Brain microvascular endothelial cell (primary cell): ENCODE results near the gene TWF1.

ENCODE experiments used
- DNase-seq: peaks from one replicate; pipeline ENCODE4 v3.0.0-alpha.2; 2020
- H3K27ac ChIP-seq: fragments of 250-450 bp; sonication (Bioruptor Pico); 2 replicates; pipeline ENCODE4 v1.5.1; 2020; ENCODE audit warnings: mild to moderate bottlenecking, moderate library complexity
- H3K27me3 ChIP-seq: fragments of 250-450 bp; sonication (Bioruptor Pico); replicated peaks from 2 replicates; pipeline ENCODE4 v1.5.1; 2020; ENCODE audit warnings: mild to moderate bottlenecking
- H3K36me3 ChIP-seq: fragments of 250-450 bp; sonication (Bioruptor Pico); replicated peaks from 2 replicates; pipeline ENCODE4 v1.5.1; 2020; ENCODE audit warnings: mild to moderate bottlenecking
- H3K4me3 ChIP-seq: 2 replicates; pipeline ENCODE4 v1.5.1; 2011; ENCODE audit warnings: low read depth, mild to moderate bottlenecking, control low read depth, low read length, moderate library complexity
- CTCF ChIP-seq: IDR thresholded peaks from 2 replicates; pipeline ENCODE4 v1.5.1; 2011; ENCODE audit warnings: low read depth, mild to moderate bottlenecking, moderate library complexity, low read length, control low read depth, inconsistent platforms; ENCODE audit errors: missing control alignments
- in situ Hi-C: cut with HindIII; loops from 2 replicates; pipeline ENCODE4 v1.10.0; 2017; ENCODE audit warnings: low sequenced_read_pairs, low pct_ligation_motif_present

TWF1 gene

GRCh38 chr12:43832463-43833168 is 26.5 kb upstream of the TWF1 start:
- in situ Hi-C loops: no loop called here
- no peak overlapping the region for H3K4me3 ChIP-seq
- H3K27me3 ChIP-seq: no peaks in the 10 kb centered on the region
- H3K36me3 ChIP-seq: no peaks in the 10 kb centered on the region
- no peak for TF ChIP-seq CTCF
- no peak overlapping the region for H3K27ac ChIP-seq
- DNase-seq: no peak

GRCh38 chr12:43827093-43827492 is 21.0 kb upstream of the TWF1 start:
- in situ Hi-C loops: no loop called here

GRCh38 chr12:43826681-43827080 is 20.6 kb upstream of the TWF1 start:
- Histone ChIP-seq H3K4me3 (no peak overlapping the region), H3K36me3 (no peaks in the 10 kb centered on the region), H3K27ac (no peak overlapping the region), H3K27me3 (no peaks in the 10 kb centered on the region)
- in situ Hi-C loops: no loop called here
- peak; percentile 33 for DNase-seq
- no peak for TF ChIP-seq CTCF

More at GRCh38 chr12:43827093-43827492, 21.0 kb upstream of the TWF1 start:
- H3K27me3 ChIP-seq: no peaks in the 10 kb centered on the region
- H3K36me3 ChIP-seq: no peaks in the 10 kb centered on the region
- H3K27ac ChIP-seq: no peak overlapping the region
- DNase-seq: no peak
- H3K4me3 ChIP-seq: no peak overlapping the region
- TF ChIP-seq CTCF: no peak

GRCh38 chr12:43824207-43824775 is 18.2 kb upstream of the TWF1 start:
- TF ChIP-seq CTCF: no peak
- in situ Hi-C loops: no loop called here
- no peak for DNase-seq
- H3K4me3 ChIP-seq: no peak overlapping the region
- no peak overlapping the region for H3K27ac ChIP-seq
- H3K27me3 ChIP-seq: no peaks in the 10 kb centered on the region
- no peaks in the 10 kb centered on the region for H3K36me3 ChIP-seq

GRCh38 chr12:43816168-43816567 is 10.1 kb upstream of the TWF1 start:
- no peaks in the 10 kb centered on the region for H3K27me3 ChIP-seq
- no peaks in the 10 kb centered on the region for H3K36me3 ChIP-seq
- H3K4me3 ChIP-seq: no peak overlapping the region
- H3K27ac ChIP-seq: no peak overlapping the region
- in situ Hi-C loops: no loop called here
- DNase-seq: no peak
- no peak for TF ChIP-seq CTCF

- in situ Hi-C loops: no loop called here
- H3K4me3 ChIP-seq: no peak overlapping the region
- H3K27me3 ChIP-seq: no peaks in the 10 kb centered on the region
- no peak overlapping the region for H3K27ac ChIP-seq
- no peak for TF ChIP-seq CTCF
- H3K36me3 ChIP-seq: no peaks in the 10 kb centered on the region
- DNase-seq: no peak
Observed at GRCh38 chr12:43815416-43815815, 9.3 kb upstream of the TWF1 start.
